Kidney glomerular epithelial cell (primary cell): ENCODE results near the gene MEIG1.
"Not testable (repeated sequence)": the region's sequence is repeated elsewhere in the genome, so short reads cannot be mapped to it uniquely, and the experiment has no call there.

Source experiments
- DNase-seq: peaks from one replicate; lab custom pipeline; 2025; lab: John Stamatoyannopoulos, UW

The MEIG1 gene

GRCh38 chr10:14954934-14955333 lies 4.3 kb upstream of the MEIG1 start:
- DNase-seq = no peak

- no peak for DNase-seq
Observed at GRCh38 chr10:14958872-14959220, 342 bp upstream of the MEIG1 start.

- no peak for DNase-seq
Observed at GRCh38 chr10:14967897-14968296, 8.7 kb downstream of the MEIG1 start.

- DNase-seq = no peak
Observed at GRCh38 chr10:14971867-14972448, 12.8 kb downstream of the MEIG1 start.

- not testable (repeated sequence) for DNase-seq
Observed at GRCh38 chr10:14974153-14974998, 15.2 kb downstream of the MEIG1 start.

GRCh38 chr10:14975672-14976273 lies 16.6 kb downstream of the MEIG1 start:
- DNase-seq = no peak

- no peak for DNase-seq
Observed at GRCh38 chr10:14982744-14983143, 23.6 kb downstream of the MEIG1 start.

- not testable (repeated sequence) for DNase-seq
Observed at GRCh38 chr10:14989552-14989951, 30.4 kb downstream of the MEIG1 start.

- DNase-seq = peak; percentile 4
Observed at GRCh38 chr10:14991035-14991749, 32.0 kb downstream of the MEIG1 start.

GRCh38 chr10:14992336-14992735 lies 33.1 kb downstream of the MEIG1 start:
- DNase-seq = not testable (repeated sequence)

- not testable (repeated sequence) for DNase-seq
Observed at GRCh38 chr10:14993500-14994455, 34.6 kb downstream of the MEIG1 start.

GRCh38 chr10:14995964-14996565 lies 36.9 kb downstream of the MEIG1 start:
- no peak for DNase-seq

GRCh38 chr10:15013530-15013929 lies 54.3 kb downstream of the MEIG1 start:
- not testable (repeated sequence) for DNase-seq

GRCh38 chr10:15015451-15015850 lies 56.3 kb downstream of the MEIG1 start:
- no peak for DNase-seq

GRCh38 chr10:15020966-15021365 lies 61.8 kb downstream of the MEIG1 start:
- not testable (repeated sequence) for DNase-seq
